Activated naive CD4-positive, alpha-beta T cell treated with Interleukin-2 at 50 U/mL for 16 hours (primary cell): ENCODE results near the gene APP.
"Not testable (repeated sequence)": the region's sequence is repeated elsewhere in the genome, so short reads cannot be mapped to it uniquely, and the experiment has no call there.

Experiments used
- DNase-seq: peaks from one replicate; pipeline ENCODE4 v3.0.0-alpha.2; 2020

APP gene

DNA sequence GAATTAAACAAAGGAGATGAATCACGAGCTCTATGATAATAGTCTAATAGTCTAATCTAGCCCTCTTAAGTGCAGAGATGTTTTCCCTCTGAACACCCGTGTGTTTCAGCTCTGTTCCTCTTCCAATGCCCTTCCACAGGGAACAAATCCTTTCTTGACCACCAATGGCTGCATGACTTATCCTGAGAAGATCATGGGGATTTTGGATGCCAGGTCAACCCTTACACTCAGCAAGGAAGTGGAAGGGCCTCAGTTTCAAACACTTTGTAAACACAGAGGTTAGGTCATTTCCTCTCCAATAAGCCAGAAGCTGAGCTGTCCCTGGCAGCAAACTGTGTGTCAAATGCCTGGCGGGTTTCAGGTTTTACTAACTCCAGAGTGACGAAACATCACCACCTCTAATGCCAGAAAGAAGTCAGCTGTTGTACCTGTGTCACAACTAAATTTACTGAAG lies 235.8 kb downstream of the APP start:
- DNase-seq, result no peak

DNA sequence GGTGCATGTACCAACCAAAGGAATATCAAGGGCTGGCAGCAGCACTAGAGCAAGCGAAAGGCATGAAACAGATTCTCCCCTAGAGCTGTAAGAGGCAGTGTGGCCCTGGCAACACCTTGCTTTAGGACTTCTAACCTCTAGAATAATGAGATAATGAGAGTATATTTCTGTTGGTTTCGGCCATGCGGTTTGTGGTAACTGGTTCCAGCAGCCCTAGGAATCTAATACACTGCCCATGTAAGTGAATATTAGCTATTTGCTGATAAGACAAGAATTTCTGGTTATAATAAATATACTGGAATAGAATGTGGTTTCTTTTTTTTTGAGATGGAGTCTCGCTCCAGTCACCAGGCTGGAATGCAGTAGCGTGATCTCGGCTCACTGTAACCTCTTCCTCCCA lies 236.4 kb downstream of the APP start:
- DNase-seq, result no peak

DNA sequence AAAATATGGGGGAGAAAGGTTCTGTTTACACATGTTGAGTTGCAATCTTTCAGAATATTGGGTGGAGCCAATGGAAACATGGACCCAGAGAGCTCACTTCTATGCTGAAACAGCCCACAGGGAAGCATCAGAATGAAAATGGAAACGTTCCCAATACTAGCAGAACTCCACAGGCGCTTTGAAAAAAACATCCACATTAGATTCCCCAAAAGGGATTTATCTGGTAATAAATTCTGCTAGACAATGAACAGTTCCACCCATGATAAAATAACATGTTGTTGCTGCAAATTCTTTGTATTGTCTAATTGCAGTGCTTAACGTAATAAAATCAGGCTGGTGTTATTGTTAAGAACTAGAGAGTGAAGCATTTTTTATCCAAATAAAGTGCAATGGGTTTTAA lies 238.8 kb downstream of the APP start:
- DNase-seq, result no peak

- no peak for DNase-seq
Observed at GRCh38 chr21:25929856-25930520, 240.6 kb downstream of the APP start.

GRCh38 chr21:25927195-25927880 lies 243.2 kb downstream of the APP start:
- DNase-seq, result no peak

GRCh38 chr21:25925936-25926335 lies 244.6 kb downstream of the APP start:
- no peak for DNase-seq

DNA sequence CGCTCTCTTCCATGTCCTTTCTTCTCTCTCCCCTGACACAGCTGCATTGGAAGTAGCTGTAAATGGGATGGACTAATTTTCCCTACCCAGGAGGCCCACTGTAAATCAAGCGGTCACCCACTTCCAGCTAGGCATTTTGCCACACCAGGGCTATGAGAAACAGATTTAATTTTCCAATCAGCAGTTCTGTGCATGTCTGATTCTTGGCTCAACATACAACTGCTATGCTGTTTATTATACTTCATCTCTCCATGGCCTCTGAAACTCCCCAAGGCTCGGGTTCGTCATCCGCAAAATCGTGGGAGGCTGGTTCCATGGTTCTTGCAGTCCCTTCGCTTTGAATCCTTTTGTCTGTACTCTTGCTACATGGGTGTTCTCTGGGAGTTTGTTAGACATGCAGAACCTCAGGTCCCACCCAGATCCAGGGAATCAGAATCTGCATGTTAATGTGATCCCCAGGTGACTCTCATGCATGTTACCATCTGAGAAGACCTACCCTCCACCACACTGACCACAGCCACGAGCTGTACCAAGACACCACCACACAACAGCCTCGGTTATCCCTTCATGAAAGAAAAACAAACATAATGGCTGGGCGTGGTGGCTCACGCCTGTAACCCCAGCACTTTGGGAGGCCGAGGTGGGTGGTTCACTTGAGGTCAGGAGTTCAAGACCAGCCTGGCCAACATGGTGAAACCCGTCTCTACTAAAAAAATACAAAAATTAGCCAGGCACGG lies 245.3 kb downstream of the APP start:
- DNase-seq, result no peak

- DNase-seq, result not testable (repeated sequence)
Observed at GRCh38 chr21:25918152-25918551, 252.4 kb downstream of the APP start.

DNA sequence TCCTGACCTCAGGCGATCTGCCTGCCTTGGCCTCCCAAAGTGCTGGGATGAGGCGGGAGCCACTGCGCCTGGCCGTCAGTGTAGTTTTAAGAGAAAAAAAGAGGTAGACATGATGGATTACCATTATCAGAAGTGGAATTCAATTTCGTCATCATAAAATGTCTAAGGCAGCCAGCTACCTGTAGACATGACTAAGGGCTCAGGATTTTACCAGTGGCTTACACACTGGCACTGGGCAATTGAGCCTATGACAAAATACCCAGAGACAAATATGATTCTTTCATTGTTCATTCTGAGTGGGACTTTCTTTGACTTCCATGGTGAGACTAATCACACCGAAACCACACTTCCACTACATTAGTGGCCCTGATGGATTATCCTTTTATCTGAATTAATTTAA lies 254.3 kb downstream of the APP start:
- no peak for DNase-seq

GRCh38 chr21:25913479-25913878 lies 257.1 kb downstream of the APP start:
- DNase-seq, result no peak

GRCh38 chr21:25912402-25912746 lies 258.2 kb downstream of the APP start:
- no peak for DNase-seq

DNA sequence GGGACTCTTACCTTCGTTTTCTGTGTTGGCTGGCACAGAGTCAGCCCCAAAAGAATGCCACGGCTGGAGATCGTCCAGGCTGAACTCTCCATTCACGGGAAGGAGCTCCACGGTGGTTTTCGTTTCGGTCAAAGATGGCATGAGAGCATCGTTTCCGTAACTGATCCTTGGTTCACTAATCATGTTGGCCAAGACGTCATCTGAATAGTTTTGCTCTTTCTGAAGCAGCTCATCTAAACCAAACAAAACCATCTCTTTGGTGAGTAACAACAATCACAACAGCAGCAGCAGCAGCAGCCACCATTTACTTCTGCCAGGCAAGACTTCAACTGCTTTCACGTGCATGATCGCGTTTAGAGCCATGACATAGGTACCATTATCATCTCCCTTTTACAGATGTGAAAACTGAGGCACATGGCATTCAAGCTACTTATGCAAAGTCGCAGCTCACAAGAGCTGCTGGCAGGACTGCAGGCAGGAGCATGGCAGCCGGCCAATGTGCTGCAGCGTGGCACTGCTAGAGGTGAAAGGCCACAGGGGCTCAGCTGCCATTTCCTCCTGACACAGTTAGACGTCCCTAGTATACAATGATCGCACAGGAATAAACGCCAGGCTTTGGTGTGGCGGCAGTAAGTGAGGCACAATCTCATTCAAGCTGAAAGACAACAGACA lies 258.7 kb downstream of the APP start:
- DNase-seq, result no peak

DNA sequence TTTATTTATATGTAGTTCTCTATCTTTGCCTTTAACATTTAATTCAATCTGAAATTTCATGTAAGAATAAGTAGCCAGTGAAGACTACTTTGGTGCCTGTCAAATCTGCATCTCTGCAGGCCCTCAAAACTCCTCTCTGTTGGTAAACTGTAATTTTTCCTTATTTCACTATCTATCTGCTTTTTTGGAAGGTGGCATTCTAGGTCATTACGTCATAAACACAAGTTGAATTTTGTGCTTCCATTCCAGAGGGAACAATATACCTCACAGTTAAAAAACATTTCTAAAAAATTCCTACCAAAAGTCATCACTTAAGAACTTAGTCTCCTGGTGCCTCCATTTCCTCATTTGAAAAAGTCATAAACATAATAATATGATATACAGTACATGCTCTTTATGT lies 259.8 kb downstream of the APP start:
- DNase-seq, result no peak

DNA sequence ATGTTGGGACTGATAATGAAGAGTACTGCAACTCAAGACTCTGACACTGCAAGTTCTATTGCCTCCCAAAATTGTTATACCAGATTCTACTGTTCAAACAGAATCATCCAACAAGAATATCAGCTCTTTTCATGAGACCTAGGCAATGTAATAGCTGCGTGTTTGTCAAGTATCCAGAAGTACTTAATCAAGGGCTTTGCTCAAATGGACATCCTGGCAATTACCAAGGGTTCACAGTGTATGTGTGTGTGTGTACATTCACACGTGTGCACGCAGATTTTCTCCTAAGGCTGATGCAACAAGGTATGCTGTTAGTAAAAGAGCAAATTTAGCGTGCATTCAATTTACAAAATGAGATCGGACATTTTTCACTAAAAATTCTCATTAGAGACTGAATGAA lies 261.2 kb downstream of the APP start:
- no peak for DNase-seq

DNA sequence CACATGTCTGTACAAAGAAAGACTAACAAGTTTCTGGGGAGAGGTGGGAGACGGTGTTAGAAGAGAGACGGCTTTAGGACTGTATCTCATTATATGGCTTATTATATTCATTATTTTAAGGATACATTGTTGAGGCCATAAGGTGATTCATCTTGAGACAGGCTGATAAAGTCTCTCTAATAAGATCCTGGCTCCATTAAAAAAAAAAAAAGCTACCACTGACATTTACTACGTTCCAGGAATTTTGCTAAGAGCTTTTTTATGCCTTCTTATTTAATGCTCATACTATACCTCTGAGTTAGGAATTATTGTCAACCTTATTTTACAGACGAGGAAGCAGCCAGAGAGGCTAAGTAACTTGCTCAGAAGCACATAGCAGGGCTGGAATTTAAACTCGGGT lies 262.1 kb downstream of the APP start:
- DNase-seq, result no peak

DNA sequence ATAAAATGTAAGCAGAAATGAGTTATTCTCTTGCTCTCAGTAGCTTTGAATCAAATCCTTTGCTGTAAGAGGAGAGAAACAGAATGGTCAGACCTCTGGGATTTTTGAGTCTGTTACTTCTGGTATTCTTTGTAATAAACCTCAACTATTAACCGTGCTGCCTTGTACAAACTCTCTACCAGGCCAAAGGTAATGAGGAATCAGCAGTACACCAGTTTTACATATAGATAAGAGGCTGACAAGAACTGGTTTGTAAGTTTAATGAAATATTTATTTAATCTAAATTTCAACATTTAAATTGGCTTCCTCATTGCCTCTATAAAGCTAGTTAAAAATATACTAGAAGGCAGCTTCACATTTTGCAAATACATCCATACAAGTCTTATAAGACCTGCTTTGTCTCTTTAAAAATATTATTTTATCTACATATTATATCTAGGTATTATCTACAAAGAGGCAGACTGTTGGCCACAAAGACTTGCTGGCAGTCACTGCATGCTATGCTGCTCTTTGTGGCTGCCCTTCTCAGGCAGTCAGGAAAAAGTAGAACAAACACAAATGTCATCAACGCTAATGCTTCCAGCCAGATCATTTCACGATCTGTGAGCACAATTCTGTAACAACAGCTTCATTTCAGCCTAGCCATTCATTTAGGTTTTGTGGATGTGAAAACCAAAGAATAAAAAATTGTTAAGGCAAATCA lies 262.8 kb downstream of the APP start:
- DNase-seq, result no peak

GRCh38 chr21:25906587-25906986 lies 264.0 kb downstream of the APP start:
- no peak for DNase-seq

- no peak for DNase-seq
Observed at GRCh38 chr21:25905126-25905525, 265.4 kb downstream of the APP start.

DNA sequence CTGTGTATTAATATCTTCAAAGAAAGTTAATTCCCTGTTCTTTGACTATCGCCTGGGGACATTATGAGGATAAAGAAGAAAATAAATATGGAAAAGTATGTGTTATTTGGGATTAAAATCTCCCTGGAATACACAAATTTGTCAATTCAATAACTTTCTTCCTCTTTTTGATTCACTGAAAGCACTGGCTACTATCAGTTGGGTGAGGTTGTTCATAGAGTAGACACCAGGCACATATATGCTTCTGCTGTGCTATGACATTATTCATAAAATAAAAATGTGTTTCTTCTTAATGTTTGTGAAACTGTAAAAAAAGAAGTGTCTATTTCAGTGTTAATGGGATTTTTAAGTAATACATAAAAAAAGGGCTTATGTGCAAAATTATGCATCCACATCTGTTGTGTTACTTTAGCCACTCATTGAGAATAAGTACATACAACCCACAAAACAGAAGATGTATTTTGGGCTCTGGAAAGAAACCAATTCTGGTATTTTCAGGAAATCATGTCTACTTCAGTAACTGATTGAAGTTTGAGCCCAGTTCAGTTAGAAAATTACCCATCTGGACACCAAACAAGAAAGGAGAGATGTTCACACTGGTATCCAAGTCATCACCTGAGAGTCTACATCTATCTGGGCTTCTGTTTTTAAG lies 266.4 kb downstream of the APP start:
- no peak for DNase-seq

DNA sequence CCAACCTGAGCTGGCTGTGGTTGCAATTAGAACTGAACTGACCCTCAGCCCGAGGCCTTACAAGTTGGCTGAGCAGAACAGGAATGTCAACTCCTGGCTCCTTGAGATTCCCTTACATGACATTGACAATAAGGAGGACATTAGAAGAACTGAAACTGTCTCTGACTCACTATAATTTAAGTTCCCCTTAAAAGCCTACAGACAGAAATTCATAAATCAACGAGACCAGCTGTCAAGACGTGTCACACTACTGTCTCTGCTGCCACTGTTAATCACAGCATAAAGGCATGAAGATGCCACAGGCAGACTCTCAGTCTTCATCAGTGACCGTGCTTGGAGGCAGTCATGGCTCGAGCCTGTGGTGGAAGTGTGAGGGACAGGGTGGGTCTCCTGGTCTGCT lies 267.0 kb downstream of the APP start:
- no peak for DNase-seq

DNA sequence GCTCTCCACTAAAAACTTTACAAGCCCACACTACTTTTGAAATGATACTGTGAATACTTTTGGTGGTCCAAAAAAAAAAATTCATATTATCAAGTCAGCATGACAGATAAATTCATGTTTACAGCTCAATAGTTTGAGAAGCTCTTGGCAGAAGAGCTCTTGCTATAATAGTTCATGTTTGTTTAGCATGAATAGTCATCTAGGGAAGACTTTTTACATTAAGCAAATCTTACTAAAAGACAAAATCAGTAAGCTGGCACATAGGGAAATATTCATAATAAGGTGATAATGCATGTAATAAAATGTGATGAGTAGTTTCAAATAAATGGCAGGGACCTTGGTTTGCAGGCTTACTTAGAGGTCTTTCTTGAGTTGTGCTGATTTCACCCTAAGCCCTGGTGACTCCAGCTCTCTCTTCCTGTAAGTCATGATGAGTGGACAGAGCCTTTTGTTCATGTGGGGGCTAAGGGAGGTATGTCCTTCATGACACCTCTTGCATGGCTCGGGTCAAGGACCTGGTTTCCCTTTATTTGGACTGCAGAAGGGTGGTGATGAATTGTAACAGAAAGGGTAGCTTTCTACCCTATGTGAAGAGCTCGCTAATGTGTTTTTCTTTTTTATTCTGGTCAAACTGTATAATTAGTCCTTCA lies 269.1 kb downstream of the APP start:
- no peak for DNase-seq

- no peak for DNase-seq
Observed at GRCh38 chr21:25898671-25899070, 271.9 kb downstream of the APP start.
